ENCODE measurements around the gene TNFAIP8L2.

DNA sequence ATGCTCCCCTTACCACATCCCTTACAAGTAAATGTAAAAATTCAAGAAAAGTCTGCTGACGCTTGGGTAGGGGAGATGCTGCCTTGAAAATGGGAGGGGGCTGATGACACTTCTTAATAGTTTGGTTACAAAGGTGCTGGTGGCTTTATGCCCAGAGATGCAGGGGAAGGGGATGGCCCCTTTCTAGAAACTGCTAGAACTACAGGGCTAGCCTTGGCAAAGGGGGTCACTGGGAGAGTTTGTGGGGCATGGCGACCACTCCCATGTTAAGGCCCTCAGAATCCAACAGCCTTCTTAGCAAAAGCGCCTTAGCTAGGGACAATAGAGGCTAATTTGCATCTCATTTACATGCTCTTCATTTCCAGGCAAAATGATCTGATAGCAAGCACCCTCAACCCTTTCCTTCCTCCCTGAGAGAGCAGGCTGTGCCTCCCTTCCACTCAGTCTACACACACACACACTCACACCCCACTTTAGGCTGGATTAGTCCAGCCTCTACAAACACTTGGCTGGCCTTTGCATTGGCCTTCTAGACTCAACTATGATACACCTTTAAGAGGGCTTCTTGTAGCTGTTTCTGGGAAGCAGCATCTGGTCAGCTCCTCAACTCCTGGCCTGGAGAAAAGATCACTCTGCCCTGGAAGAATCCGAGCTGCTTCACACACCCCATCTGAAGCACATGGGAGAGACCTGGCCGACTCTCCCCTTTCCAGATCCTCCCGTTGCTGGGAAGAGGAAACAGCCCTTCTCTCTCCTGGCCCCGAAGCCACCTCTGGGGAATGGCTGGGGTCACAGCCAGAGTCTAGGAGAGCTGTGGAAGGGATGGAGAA lies 11.8 kb upstream of the TNFAIP8L2 start:
- TF ChIP-seq, protein P1, sequence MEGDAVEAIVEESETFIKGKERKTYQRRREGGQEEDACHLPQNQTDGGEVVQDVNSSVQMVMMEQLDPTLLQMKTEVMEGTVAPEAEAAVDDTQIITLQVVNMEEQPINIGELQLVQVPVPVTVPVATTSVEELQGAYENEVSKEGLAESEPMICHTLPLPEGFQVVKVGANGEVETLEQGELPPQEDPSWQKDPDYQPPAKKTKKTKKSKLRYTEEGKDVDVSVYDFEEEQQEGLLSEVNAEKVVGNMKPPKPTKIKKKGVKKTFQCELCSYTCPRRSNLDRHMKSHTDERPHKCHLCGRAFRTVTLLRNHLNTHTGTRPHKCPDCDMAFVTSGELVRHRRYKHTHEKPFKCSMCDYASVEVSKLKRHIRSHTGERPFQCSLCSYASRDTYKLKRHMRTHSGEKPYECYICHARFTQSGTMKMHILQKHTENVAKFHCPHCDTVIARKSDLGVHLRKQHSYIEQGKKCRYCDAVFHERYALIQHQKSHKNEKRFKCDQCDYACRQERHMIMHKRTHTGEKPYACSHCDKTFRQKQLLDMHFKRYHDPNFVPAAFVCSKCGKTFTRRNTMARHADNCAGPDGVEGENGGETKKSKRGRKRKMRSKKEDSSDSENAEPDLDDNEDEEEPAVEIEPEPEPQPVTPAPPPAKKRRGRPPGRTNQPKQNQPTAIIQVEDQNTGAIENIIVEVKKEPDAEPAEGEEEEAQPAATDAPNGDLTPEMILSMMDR (IDR thresholded peaks at IDR 0.05), result no peak
- TF ChIP-seq POLR2A (IDR thresholded peaks at IDR 0.05), result no peak
